Stimulated activated CD8-positive, alpha-beta memory T cell treated with anti-CD3 and anti-CD28 coated beads, Interleukin-7, amount 100 ng/mL, for 4 hours (primary cell): ENCODE data around the gene CLN6.

Experiments
- DNase-seq, 2 donors: peaks; one replicate each; pipeline ENCODE4 v3.0.0-alpha.2; 2020; ENCODE audit warnings: low read depth in 2 of 2

Gene CLN6

DNA sequence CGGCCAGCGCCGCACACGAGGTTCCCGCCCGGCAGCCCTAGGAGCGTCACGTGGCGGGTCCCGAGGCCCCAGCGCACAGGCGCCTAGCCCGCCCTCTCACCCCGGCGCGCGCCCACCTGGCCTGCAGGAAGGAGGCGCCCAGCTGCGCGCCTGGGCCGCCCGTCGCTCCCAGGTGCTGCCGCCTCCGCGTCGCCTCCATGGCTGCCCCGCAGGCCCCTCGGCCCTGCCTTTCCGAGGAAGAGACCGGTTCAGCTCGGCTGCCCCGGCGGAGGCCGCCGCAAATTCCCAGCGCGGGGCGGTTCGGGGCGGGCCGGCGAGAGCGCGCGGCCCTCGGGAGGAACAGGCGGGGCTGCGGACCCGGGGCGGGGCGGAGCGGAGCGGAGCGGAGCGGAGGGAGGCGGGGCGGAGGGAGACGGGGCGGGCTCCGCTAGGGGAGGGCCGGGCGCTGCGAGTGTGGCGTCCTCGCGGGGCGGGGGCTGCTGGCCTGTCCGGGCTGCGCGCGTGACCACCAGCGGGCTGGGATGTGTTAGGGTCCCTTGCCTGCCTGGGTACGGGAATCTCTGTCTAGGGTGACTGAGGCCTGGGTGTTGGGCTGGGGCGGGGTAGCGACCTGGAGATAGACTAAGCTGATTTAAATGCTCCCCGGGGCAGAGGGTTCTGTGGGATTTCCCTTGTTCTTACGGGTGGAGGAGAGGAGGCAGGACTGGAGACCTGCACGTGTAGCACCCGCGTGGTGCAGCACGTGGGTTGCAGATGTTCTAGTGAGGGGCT is at the start of gene CLN6:
Gene CLN6, minus strand, starts transcription at position 343 of the 771 bp plus-strand sequence. Its CDS starts 144 bp downstream, at position 199.
- peak; percentile 63 to 87 for DNase-seq

DNA sequence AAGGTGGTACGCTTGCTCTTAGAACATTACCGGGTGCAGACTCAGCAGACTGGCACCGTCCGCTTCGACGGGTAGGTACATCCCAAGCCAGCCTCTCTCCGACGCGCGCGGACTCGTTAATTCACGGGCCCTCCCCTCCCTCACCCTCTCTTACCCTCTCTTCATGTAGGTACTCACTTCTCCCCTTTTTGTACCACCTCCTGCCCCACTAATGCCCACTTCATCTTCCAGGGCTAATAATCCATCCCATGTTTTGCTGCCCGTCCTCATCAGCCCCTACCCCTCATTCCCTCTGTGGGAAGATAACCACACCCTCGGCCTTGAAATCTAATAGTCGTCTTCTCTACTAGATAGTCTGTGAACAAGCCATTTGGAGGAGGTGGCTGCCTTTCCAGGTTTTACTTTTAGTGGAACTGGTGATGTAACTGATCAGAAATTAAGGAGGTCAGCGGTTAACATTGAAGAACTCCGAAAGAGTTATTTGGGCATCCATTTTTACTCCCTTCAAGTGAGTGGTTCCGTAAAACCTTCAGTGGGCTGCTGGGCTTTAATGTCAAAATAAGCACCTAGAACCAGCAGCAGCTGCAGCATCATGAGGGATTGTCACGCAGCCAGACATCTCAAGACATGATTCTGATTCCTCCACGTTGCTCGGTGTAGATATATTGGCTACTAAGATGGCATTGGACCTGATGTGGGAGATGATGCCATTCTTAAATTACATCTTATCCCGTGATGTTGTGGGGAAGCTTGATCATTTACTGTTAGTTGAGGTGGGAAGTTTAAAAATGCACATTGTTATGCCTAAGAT is 49.3 kb upstream of the CLN6 start:
- DNase-seq, result no peak

DNA sequence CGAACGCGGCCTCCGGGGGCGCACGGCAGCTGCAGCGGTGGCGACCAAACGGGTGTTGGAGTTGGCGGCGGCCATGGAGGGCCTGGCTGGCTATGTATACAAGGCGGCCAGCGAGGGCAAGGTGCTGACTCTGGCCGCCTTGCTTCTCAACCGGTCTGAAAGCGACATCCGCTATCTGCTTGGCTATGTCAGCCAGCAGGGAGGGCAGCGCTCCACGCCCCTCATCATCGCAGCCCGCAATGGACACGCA is 48.7 kb upstream of the CLN6 start:
- no peak for DNase-seq

DNA sequence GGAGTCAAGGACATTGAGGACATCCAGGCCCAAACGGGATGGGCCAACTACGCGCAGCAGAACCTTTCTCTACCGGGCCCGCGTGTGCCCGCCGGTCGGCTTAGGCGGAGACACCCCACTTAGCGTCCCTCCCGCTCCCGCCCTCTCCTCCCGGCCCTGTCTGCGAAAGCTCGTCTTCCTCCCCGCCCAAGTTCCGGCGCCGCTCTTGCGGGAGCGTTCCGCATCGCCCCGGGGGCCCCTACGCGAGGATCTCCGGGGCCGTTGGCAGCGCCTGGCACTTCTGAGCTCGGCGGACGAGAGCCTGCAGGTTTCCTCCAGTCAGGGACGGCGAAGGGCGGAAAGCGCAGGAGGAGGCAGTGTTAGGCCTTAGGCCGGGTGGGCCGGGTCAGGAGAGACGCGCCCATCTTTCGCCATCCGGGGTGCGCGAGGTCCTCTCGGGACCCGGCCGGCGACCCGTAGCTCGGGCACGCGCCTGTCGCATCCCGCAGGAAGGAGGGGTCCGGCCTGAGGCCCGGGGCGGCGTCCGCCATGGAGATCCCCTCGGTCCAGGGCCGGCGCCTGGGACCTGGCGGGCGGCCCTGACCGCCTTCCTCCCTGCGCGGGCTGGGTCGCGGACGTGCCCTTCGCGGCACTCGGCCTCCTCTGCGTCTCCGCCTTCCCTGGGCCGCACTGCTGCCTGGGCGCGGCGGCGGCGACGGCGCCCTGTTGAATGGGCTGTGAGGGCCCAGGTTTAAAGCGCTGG is 48.2 kb upstream of the CLN6 start, which contains the start of gene FEM1B:
Gene FEM1B, plus strand, starts transcription at position 143 of the 742 bp plus-strand sequence. CDS start 673 bp downstream, outside the sequence.
- peak; percentile 71 to 83 for DNase-seq

DNA sequence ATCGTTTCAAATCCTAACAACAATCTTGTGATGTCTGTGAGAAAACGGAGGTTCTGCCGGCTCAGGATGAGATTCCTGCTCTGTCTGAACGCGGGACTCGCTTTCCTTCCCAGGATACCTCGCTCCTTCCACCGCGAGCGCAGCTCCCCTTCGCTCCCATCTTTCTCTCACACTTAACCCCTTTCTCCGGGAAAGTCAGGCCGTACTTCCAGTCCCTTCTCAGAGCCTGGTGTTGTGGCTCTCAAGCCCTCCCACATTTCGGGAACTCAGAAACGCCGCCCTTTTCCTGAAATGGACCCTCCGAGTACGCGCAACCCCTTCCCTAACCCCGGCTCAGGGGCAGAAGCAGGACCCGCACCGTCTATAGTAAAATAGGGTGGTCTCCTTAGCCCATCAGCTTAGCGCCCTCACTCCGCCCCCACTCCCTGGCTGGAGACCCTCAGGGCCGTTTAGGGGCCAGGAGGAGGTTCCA is 47.6 kb upstream of the CLN6 start:
- DNase-seq, result peak in 1 of 2 donors; percentile 16

DNA sequence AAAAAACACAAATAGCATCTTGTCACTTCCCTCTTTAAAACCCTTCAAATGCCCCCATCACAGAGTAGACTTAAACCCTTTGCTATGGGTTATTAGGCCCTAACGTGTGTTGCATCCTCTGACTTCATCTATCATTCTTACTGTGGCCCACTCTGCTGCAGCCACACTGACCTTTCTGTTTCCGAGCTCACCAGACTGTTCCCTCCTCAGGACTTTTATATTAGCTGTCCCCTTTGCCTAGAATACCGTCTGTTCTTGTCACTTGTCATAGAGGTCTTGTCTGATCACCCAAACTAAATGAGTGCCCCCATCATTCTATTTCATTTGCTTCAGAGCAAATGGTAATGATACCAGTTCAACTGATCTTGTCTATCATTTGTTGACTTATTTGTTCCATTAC is 47.1 kb upstream of the CLN6 start:
- DNase-seq, result no peak

DNA sequence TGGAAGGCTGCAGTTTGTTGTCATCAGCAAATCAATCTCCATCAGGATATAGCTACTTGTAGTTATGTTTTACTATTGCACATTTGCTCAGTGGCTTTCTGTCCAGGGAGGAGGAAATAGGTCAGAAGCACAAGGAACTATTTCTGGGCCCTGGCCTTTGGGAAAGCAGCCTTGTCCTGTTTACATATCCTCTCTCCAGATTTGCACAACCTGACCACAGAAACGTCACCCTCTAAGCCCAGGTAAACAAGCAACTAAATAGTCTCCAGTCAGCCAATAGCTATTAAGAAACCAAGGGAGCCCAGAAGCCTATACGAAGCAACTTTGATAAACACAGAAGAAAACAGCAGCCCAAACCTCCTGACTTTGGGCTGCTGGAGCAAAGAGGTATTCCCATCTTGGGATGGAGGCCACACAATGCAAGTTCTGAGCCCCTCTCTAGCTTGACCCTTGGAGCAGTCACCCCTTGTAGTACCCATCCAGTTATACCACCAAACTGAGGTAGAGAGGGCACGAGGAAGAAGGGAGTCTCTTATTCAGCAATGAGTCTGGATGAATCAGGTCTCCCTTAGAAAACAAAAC is 45.7 kb upstream of the CLN6 start:
- DNase-seq, result no peak

DNA sequence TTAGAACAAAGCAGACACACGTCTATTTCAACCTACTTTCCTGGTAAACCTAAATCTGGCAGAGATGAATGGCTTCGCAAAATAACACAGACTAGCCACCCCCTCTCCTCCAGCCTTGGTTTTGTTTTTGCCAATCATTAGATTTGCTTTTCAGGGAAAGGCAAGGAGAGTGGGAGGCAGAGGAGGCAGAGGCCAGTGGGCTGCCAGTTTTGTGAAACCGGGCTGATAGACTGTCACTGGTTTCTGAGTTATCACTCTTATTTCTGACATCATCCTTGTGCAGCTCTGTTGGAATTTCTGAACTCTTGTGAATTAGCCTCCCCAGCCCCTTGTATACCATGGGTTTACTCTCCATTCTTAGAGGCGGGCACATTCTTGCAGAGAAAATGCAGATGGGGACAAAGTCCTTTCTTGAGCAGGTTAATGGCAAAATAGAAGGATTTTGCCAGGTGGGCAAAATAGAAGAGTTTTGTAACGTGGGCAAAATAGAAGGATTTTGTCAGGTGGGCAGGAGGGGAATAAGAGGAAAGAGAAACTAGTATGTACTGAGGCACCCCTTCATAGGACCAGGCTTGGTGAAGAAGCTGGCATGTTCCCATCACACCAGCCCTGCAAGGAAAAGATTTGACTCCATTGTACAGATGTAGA is 44.8 kb upstream of the CLN6 start:
- no peak for DNase-seq

DNA sequence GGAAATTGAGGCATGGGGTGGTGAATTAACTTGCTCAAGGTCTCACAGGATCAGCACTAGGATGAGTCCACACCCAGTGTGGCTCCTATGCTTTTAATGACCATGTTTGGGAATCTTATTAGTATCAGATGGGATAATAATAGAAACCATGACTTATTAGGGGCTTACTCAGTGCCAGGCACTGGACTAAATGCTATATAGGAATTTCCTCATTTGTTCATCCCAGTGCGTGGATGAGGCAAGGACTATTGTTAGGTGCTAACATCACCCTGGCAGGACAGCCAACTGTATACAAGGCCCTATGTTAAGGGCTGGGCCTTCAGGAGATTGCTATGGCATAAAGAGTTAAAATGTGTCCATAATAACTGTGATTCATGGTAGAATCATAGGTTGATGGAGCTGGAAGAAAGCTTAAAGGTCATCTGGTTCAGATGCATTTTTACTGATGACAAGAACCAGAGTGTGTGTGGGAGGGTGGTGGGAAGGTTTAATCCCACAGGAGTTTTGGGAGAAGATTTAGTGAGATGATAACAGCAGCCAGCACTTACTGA is 43.3 kb upstream of the CLN6 start:
- no peak for DNase-seq

DNA sequence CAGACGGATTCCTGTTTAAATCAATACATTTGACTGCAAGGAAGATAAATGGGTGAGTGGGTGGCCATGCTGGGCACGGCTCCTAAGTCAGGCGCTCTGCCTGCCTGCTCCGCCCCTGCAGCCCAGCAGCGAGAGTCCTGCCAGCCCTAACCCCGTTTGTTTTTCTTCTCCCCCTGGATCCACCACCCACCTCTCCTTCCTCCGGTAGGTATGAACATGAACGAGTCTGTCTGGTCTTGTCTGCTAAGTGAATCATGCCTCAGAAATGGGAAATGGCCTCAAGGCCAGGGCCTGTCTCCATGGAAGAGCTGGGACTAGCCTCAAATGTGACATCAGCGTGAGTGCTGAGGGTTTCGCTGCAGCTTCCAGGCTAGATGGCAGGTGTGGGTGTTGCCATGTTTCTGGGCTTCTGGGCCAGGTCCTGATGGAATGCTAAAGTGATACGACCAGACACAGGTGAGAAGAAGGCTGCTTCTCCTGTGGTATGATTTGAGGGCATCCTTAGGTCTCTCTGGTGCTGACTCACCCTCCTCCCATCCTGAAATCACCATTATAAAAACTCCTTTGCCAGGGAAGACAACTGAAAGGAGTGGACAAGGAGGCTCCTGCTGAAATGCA is 42.4 kb upstream of the CLN6 start:
- no peak for DNase-seq

DNA sequence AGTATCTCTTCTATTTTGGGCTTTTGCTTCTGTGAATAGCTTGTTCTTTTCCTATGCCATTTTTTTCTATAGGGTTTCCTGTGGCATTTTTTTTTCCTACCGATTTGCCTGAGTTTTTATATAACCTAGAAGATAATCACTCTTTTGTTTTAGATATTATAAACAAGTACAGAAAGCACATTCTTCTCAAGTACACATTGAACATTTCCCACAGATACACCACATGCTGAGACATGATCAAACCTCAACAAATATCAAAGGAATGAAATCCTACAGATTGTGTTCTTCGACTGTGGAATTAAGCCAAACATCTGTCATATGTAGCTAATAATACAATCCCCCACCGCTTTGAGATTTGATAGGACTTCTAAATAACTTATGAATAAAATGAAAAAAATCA is 38.9 kb upstream of the CLN6 start:
- DNase-seq, result no peak

DNA sequence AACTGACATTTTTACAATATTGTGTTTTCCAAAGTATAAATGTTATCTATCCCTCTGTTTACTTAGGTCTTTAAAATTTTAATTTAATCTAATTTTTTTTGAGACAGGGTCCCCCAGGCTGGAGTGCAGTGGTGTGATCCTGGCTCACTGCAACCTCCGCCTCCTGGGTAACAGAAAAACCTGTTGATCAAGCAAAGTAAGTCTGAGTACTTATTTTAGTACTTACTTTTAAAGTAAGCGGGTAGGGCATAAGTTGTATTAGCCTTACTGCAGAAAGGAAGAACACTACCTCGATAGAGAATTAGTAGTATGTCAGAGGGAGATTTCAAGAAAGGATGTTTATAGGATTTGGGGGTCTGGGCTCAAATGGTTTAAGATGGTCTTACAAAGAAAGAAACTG is 36.1 kb upstream of the CLN6 start:
- DNase-seq, result no peak

DNA sequence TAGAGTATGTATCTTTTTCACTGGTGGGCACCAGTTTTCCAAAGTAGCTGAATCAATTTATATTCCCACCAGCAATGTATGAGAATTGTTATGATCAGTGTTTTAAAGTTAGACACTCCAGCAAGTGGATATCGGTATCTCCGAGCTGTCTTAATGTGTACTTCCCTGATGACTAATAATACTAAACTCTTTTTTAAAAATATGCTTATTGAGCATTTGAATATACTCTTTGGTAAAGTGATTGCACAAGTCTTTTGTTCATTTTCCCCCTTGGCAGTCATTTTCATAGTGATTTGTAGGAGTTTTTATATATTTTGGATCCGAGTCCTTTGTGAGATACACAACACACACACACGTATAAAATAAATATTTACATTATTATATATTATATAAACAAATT is 35.6 kb upstream of the CLN6 start:
- DNase-seq, result no peak

DNA sequence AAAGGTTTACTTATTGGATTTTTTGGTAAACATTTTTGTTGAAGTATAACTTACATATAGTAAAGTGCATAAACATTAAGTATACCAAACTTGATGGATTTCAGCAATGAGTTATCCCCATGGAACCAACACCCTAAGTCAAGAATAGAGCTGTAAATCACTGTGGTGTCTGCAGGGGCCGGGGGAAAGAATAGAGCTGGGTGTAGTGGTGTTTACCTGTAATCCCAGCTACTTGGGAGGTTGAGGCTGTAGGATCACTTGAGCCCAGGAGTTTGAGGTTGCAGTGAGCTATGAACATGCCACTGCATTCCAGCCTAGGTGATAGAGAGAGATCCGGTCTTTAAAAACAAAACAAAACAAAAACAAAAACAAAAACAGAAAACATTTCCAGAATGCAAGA is 34.8 kb upstream of the CLN6 start:
- DNase-seq, result no peak

DNA sequence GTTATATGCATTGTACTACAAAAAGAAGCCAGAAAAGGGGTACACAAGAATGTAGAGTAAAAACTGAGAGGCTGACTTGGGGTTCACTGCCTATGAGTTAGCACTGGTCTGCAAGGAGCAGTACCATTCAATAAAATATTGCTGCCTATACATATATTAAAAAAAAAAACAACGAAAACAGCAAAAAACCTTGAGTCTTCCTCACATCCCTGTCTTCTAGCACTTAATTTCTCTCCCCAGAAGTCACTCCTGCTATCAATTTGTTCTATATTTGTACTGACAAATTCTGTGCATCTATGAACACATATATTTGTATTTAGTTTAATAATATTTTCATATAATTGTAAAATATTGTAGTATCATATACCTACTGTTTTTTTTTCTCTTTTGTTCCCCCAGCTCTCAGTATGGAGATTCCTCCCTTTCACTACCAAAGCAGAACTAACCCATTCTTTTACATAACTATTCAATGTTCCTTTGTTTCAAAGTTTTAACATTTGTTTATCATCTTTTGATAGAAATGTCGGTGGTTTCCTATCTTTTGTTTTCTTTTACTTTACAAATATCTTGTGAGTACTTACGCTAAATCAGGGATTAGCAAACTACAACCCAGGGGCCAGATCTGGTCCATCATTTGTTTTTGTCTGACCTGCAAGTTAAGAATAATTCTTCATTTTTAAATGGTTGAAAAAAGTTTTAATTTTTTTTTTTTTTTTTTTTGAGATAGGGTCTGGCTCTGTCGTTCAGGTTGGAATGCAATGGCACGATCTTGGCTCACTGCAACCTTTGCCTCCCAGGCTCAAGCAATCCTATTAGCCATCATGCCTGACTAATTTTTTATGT is 33.2 kb upstream of the CLN6 start:
- DNase-seq, result no peak

DNA sequence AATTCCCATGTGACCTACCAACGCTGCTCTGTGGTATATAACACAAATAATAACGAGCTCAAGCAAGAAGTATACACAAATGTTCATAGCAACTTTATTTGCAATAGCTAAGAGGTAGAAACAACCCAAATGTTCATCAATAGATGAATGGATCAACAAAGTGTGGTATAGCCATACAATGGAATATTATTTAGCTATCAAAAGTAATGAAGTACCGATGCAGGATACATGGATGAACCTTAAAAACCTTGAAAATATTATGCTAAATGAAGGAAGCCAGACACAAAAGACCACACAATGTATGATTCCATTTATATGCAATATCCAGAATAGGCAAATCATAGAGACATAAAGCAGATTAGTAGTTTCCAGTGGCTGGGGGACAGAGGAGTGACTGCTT is 32.5 kb upstream of the CLN6 start:
- DNase-seq, result no peak

DNA sequence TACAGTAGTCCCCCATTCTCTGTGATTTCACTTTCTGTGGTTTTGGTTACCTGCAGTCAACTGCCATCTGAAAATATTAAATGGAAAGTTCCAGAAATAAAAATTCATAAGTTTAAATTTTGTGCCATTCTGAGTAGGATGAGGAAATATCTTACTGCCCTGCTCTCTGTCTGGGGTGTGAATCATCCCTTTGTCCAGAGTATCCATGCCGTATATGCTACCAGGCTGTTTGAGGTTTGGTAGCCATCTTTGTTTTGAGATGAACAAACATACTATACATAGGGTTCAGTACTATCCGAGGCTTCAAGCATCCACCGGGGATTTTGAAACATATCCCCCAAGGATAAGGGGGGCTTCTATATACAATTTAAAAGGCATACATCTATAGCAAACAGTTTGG is 31.7 kb upstream of the CLN6 start:
- DNase-seq, result no peak

DNA sequence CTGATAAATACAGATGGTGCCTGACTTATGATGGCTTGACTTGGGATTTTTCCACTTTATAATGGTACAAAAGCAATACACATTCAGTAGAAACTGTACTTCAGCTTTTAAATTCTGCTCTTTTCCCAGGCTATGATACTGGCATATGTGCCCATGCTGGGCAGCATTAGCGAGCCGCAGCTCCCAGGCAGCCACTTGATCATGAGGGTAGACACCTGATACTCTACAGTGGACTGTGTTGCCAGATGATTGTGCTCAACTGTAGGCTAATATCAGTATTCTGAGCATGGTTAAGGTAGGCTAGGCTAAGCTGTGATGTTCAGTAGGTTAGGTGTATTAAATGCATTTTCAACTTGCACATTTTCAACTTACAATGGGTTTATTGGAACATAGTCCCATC is 30.4 kb upstream of the CLN6 start:
- DNase-seq, result no peak

DNA sequence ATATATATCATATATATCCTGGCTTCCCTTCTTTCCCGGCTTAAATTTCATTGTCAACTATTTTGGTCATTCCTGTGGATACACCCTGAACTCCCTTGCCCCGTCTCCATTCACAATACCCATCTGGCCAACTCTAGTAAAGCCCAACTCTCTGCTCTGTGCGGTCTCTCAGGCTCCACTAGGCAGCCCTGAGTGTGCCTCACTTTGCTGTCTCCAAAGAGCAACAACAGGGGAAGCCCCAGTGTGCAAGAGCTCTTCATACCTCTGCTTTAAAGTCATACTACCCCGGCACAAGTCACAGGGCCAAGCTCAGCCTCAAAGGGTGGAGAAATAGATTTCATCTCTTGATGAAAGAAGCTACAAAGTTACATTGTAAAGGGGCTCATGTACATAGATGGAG is 29.2 kb upstream of the CLN6 start:
- DNase-seq, result no peak
